ENCODE data around the gene FUT1.
A peak's percentile ranks its signal among the peaks of the same experiment; 100 is the strongest.

Gene FUT1

DNA sequence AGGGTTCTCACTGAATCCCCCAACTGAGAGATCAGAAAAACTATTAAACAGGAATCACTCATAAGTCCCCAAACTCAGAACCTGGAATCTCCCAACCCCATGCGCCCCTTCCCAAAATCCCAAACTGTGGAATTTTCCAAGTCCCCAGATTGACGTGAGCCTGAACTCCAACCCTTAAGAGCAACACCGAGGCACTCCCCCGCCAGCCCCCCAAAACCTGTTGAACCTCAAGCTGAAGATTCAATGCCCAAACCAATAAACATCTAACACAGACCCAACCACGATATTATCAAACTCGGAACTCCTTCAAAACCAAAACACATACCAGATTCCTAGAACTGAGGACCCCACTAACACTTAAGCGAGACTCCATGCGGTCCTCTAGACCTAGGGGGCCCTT, 6.3 kb downstream of the FUT1 start:
- no peak overlapping the region for H3K27ac ChIP-seq
- H3K4me3 ChIP-seq (ENCODE audit: low read depth, low read length) = no peak overlapping the region
- TF ChIP-seq, protein P1, sequence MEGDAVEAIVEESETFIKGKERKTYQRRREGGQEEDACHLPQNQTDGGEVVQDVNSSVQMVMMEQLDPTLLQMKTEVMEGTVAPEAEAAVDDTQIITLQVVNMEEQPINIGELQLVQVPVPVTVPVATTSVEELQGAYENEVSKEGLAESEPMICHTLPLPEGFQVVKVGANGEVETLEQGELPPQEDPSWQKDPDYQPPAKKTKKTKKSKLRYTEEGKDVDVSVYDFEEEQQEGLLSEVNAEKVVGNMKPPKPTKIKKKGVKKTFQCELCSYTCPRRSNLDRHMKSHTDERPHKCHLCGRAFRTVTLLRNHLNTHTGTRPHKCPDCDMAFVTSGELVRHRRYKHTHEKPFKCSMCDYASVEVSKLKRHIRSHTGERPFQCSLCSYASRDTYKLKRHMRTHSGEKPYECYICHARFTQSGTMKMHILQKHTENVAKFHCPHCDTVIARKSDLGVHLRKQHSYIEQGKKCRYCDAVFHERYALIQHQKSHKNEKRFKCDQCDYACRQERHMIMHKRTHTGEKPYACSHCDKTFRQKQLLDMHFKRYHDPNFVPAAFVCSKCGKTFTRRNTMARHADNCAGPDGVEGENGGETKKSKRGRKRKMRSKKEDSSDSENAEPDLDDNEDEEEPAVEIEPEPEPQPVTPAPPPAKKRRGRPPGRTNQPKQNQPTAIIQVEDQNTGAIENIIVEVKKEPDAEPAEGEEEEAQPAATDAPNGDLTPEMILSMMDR (IDR thresholded peaks at IDR 0.05; ENCODE audit: low read depth, low read length) = no peak
- H3K9me3 ChIP-seq (ENCODE audit: severe bottlenecking) = no peaks in the 10 kb centered on the region
- H3K36me3 ChIP-seq = no peaks in the 10 kb centered on the region
- no peak for DNase-seq
- no peaks in the 10 kb centered on the region for H3K27me3 ChIP-seq (ENCODE audit: insufficient read depth, low read depth, severe bottlenecking)

DNA sequence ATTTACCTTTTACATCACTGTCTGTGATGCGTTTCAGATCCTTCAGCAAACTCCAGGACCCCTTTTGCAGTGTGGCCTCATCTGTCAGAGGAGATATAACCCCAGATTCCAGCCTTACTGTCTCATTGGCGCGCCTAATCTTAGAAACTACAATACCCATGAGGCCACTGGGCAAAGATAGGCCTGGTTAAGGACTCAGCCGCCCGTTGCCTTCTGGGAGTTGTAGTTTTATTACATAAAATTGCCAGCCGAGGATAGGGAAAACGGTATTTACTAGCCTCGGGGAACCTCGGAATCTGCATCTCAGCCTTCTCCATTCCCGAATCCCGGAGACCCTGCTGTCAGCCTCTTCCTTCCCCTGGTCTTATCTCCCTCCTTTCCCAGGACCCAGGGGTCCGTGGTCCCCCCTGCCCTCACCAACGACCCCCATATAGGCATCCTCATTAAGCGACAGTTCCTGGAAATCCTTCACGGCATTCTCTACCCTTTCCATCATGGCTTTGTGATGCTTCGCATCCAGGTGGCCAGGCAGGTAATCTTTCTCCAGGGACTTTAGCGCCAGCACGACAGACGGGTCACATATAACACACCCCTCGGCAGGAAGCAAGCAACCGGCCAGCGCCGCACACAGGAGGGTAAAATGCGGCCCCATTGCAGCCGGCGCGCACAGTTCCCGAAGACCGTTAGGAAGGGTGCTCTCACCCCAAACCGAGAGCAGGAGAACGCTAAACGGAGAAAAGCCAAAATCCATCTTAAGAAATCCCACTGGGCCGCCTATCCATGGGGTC, 7.0 kb downstream of the FUT1 start:
- Histone ChIP-seq H3K27me3 (ENCODE audit: insufficient read depth, low read depth, severe bottlenecking) (no peaks in the 10 kb centered on the region), H3K4me3 (ENCODE audit: low read depth, low read length) (no peak overlapping the region), H3K27ac (no peak overlapping the region), H3K36me3 (no peaks in the 10 kb centered on the region), H3K9me3 (ENCODE audit: severe bottlenecking) (no peaks in the 10 kb centered on the region)
- DNase-seq = peak; percentile 53
- TF ChIP-seq, protein P1 (IDR thresholded peaks at IDR 0.05; ENCODE audit: low read depth, low read length) = no peak

DNA sequence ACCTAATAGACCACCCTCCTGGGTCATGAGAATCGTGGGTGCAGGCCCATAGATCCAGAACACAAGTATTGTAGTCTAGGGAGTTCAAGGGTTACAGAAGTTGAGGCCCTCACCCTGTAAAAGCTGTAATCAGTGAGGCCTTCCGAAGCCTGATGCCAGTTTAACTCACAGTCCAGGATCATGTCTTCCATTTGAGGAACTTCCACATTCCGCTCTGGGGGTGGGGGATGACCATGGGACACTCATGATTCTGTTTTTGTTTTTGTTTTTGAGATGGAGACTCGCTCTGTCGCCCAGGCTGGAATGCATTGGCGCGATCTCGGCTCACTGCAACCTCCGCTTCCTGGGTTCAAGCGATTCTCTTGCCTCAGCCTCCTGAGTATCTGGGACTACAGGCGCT, 10.3 kb downstream of the FUT1 start:
- H3K9me3 ChIP-seq (ENCODE audit: severe bottlenecking) = no peaks in the 10 kb centered on the region
- no peak overlapping the region for H3K27ac ChIP-seq
- H3K36me3 ChIP-seq = no peaks in the 10 kb centered on the region
- no peak for DNase-seq
- peaks cover 2% of the 10 kb centered on the region for H3K27me3 ChIP-seq (ENCODE audit: insufficient read depth, low read depth, severe bottlenecking)
- TF ChIP-seq, protein P1 (IDR thresholded peaks at IDR 0.05; ENCODE audit: low read depth, low read length) = no peak
- H3K4me3 ChIP-seq (ENCODE audit: low read depth, low read length) = no peak overlapping the region

DNA sequence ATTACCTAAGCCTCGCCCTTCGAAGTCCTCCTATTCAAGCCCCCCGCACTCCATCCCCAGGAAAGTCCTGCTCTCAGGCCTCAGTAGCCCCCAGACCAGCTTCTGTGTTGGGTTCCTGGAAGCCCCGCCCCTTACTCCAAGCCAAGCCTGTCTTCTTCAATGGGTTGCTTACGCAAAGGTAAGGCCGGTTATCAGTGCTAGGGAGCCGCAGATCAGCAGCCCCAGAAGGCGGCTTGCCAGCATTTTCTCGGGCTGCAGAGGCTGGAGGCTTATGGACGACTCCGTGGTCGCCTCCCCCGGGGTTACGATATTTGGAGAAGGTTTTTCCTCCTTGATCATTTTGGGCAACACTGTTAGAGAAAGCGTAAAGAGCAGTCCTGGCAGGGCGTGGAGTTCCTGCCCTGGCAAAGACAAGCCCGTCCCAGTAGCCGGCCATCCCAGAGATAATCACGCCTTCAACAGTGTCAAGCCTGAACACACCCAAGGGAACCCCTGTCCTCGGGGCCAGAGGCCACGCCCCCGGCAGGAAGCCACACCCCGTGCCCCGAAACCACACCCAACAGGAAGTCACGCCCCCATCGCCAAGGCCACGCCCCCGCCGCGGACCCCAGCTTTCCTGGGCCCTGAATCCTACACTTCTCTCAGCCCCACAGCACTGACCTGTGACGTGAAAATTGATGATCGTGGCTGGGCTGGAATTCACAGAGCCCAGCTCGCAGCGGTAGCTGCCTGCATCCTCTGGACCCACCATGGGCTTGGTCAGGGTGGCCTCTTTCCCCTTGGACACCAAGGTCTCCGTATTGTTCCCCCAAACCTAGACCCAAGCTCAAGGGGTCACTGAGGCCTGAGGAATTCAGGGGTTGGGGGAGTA, 11.1 kb downstream of the FUT1 start:
- Histone ChIP-seq H3K27ac (no peak overlapping the region), H3K27me3 (ENCODE audit: insufficient read depth, low read depth, severe bottlenecking) (peaks cover 2% of the 10 kb centered on the region), H3K4me3 (ENCODE audit: low read depth, low read length) (no peak overlapping the region), H3K9me3 (ENCODE audit: severe bottlenecking) (no peaks in the 10 kb centered on the region), H3K36me3 (no peaks in the 10 kb centered on the region)
- DNase-seq = peak; percentile 38
- TF ChIP-seq, protein P1 (IDR thresholded peaks at IDR 0.05; ENCODE audit: low read depth, low read length) = no peak

DNA sequence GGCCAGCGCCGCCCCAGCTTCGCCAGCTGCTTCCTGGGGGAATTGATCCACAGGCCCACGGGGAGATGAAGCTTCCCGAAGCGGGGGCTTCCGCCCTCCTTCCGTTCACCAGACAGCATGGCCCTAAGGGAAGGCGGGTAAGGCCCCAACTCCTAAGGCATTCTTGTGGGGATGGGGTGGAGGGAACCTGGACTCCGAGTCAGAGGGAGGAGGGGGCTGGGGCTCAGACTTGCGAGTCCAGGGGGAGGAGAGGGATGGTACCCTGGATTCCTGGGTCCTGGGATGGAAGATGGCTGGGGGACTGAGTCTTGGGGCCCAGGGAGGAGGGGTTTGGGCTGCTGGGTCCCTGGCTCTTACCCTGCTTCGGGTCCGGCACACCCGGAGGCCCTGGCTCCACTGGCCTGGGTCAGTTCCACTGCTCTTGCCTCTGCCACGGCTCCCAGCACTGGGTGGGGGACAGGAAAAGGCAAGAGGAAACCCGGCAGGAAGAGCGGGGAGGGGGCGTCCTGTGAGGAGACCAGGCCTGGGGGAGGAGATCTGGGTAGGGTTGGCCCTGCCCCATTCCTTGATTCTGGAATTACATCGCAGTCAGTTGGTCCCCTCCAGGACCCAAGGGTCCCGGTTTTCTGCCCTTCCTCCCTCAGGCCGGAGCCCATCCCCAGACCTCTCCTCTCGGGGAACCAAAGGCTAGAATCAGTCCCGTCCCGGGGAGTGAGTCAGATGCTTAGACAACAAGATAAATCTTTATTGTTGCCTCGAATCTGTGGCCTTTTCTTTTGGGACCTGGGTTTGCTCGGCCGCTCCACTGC, 12.1 kb downstream of the FUT1 start, which contains the start of gene RASIP1:
Gene RASIP1 (minus strand): TSS at position 447 of the 809 bp plus-strand sequence. CDS start 328 bp downstream, at position 119.
- DNase-seq = no peak
- TF ChIP-seq, protein P1 (IDR thresholded peaks at IDR 0.05; ENCODE audit: low read depth, low read length) = no peak
- 0 out of 2 replicates have a peak within 1 kb of the TSS, but pooled peaks have one; percentile 53 for H3K27ac ChIP-seq
- H3K36me3 ChIP-seq = no peaks in the 10 kb centered on the region
- peaks cover 2% of the 10 kb centered on the region for H3K27me3 ChIP-seq (ENCODE audit: insufficient read depth, low read depth, severe bottlenecking)
- no peaks in the 10 kb centered on the region for H3K9me3 ChIP-seq (ENCODE audit: severe bottlenecking)
- peak within 1 kb of the TSS; percentile 53 for H3K4me3 ChIP-seq (ENCODE audit: low read depth, low read length)
